Dedifferentiated amniotic fluid mesenchymal stem cell (primary cell): ENCODE measurements around the gene GPN3.
"Not testable (repeated sequence)": the region's sequence is repeated elsewhere in the genome, so short reads cannot be mapped to it uniquely, and the experiment has no call there.

Source experiments
- DNase-seq: peaks from one replicate; pipeline ENCODE4 v3.0.0-alpha.2; 2016; ENCODE audit errors: extremely low spot score

The GPN3 gene

DNA sequence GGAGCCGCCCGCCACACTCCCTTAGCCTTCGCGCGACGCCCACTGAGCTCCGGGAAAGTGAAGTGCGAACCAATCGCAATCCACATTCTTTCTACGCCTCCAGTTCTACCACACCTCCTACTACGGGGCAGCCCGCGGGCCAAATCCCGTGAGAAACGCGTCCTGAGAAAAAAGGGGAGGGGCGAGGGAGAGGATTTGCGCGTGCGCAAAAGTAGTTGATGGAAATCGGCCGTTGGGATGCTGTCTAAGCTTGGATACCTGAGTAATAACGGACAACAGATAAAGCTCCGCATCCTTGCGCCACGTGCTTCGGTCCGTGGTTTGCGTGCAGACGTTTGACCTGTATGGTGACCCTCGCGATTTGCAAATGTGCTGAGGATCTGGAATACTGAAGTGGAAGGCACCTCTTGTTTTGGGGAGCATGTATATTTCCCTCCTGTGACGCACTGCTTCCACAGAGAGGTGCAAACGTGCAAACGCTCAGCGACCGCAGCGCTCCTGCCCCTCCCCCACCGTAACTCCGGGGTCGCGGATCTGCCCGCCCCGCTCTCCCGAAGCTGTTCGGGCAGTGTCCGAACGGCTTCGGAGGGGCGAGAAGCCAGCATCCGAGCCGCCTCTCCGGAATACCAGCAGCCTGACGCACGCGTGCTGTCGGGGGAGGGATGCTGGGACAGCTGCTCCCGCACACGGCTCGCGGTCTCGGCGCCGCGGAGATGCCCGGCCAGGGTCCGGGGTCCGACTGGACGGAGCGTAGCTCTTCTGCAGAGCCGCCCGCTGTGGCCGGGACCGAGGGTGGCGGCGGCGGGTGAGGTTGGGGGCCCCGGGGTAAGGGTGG lies at the start of gene GPN3, which contains the start of gene FAM216A:
TSS of gene GPN3 (minus strand) at position 44 of the 835 bp plus-strand sequence. CDS start 54 bp downstream, outside the sequence.
TSS of gene FAM216A (plus strand) at position 632 of the 835 bp plus-strand sequence. CDS start at position 663, 31 bp downstream.
- DNase-seq: peak; percentile 99

- DNase-seq: no peak
These were observed 48.9 kb upstream of the GPN3 start for GRCh38 chr12:110516995-110517394.

DNA sequence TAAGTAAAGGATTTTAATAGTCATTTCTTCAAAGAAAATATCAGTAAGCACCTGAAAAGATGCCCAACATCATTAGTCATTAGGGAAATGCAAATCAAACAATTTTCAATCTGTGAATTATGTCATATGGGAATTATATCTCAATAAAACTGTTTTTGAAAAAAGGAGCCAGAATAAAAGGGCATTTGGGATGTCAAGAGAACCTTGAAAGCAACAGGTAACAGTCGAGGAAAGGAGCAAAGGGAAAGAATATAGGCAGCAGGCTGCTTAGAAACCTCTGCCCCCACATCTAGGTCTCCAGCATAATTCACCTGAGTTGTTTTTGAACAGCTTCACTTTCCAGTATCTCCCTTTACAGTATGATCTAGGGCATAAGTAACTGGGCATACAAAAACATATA lies 46.3 kb upstream of the GPN3 start:
- DNase-seq: no peak

- DNase-seq: no peak
These were observed 45.8 kb upstream of the GPN3 start for GRCh38 chr12:110513842-110514241.

DNA sequence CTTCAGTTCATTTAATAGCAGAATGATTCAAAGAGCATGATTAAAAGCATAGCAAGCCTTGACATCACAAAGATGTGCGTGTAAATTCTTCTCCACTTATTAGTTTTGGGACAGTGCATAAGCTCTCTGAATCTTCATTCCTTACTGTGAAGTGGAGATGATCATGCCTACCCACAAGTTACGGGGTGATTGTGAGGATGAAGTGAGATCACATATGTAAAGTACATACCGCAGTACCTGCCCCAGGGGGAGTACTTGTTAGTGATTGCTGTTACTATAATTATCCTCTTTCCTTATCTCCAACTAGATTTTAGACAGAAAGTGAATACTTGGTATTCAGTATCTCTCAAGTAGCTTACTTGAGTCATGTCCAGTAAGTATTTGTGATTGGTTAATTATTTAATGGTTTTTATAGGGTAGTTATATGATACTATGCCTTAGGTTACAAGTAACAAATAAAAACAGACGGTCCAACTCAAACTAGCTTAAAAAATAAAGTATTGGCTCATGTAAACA lies 40.1 kb upstream of the GPN3 start:
- no peak for DNase-seq

GRCh38 chr12:110505332-110505731 lies 37.3 kb upstream of the GPN3 start:
- no peak for DNase-seq

GRCh38 chr12:110503432-110503831 lies 35.4 kb upstream of the GPN3 start:
- DNase-seq: no peak

- DNase-seq: peak; percentile 96
These were observed 34.0 kb upstream of the GPN3 start, which contains the start of the genes RAD9B and VPS29 for GRCh38 chr12:110501752-110502738. Gene RAD9B (plus strand): TSS chr12:110502331. CDS start chr12:110502338, 7 bp downstream. Gene VPS29 (minus strand): TSS chr12:110502111. CDS start chr12:110502051, 60 bp downstream.

- peak; percentile 41 for DNase-seq
These were observed 33.3 kb upstream of the GPN3 start for GRCh38 chr12:110501399-110501751.

DNA sequence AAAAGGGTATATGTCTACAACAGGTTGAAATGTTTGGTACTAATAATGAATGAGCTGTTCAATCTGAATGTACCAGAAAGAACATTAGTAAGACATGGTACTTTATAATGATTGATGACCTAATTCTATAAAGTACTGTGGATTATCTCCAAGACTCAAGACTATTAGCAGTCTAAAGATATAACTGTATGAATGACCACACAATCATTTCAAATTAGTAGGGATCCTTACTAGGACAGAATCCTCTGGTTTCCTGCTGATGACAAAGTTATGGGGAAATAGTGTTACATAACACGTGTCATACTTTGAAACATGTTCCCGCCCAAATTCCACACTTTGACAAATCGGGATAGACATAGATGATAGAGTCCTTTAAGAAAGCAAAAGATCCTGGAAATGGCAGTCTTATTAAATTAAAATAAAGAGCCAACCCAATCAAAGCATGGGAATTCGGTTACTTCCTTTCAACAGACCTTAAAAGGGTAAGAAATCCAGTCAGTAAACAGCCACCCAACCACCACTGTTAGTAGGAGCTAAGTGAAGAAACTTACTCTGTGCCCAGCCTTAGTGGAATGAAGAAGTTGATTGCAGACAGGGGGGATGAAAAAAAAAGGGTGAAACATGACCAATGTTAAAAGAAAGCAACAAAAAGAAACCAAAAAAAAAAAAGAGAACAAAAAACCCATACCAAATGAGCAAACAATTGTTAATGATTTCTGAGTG lies 31.1 kb upstream of the GPN3 start:
- no peak for DNase-seq

- DNase-seq: no peak
These were observed 7.4 kb upstream of the GPN3 start for GRCh38 chr12:110475426-110475825.

GRCh38 chr12:110467847-110468213 lies 227 bp downstream of the GPN3 start:
- DNase-seq: no peak

GRCh38 chr12:110466791-110467190 lies 1.3 kb downstream of the GPN3 start:
- no peak for DNase-seq

DNA sequence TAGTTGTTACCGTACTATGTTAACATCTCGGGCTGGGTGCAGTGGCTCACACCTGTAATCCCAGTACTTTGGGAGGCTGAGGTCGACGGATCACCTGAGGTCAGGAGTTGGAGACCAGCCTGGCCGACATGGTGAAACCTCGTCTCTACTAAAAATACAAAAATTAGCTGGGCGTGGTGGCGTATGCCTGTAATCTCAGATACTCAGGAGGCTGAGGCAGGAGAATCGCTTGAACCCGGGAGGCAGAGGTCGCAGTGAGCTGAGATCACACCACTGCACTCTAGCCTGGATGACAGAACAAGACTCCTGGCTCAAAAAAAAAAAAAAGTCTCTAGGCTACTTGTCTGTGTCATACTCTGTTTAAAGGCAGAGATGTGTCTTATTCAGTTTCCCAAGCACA lies 2.3 kb downstream of the GPN3 start:
- DNase-seq: not testable (repeated sequence)

DNA sequence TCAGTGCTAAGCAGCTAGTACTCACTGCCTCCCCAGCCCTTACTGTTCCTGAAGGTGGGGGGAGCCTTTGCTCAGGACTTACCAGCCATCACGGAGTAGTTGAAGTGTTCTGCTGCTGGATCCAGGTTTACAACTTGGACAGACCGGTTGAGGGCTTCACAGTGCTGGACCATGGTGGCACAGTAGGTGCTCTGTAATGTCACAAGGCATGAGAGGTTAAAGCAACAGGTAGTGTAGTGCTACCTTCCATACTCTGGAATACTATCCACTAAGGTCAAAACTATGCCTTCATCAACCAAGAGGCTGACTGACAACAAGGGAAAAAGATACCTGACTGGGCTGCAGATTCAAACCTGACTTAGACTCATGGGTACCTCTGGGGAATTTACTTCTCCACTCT lies 3.0 kb downstream of the GPN3 start:
- no peak for DNase-seq

DNA sequence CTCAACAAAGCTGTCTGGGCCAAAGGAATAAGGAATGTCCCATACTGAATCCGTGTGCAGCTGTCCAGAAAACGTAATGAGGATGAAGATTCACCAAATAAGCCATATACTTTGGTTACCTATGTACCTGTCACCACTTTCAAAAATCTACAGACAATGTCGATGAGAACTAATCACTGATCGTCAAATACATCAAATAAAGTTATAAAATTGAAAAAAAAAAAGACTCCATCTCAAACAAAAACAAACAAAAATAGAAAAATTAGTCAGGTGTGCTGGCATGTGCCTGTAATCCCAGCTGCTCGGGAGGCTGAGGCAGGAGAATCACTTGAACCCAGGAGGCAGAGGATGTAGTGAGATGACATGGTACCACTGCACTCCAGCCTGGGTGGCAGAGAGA lies 6.9 kb downstream of the GPN3 start:
- DNase-seq: not testable (repeated sequence)

DNA sequence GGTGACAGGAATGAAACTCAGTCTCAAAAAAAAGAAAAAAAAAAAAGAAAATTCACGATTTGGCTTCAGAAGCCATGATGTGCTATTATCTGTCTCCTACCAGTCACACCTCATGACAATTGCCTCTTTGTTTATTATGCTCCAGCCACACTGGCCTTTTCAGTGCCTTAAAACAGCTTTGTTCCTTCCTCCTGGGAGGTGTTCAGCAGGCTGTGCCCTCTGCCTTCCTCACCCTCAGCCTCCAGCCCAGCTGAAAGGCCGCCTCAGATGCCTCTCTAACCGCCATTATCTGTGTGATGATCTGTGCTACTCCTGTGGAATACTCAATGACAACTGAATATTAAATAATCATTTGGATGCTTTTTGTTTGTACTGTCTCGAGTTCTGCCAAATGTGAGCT lies 9.3 kb downstream of the GPN3 start:
- DNase-seq: no peak

- no peak for DNase-seq
These were observed 14.3 kb downstream of the GPN3 start for GRCh38 chr12:110453569-110454296.

DNA sequence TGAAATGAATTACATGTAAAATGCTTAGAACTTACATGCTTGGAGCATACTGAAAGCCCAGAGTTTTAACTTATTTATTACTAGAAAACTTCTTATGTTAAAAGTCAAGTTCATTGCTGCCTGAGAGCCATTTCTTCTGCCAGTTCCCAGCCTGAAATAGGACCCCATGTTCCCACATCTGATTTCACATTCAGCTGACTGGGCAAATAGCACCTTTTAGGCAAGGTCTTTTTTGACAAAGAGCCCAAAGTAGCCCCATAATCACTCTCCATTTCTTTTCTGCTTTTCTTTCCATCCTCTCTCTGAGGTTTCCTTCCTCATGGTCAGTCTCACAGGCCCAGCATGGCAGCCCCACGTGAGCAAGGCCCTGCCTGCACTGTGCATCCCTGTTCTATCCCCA lies 16.8 kb downstream of the GPN3 start:
- DNase-seq: no peak

DNA sequence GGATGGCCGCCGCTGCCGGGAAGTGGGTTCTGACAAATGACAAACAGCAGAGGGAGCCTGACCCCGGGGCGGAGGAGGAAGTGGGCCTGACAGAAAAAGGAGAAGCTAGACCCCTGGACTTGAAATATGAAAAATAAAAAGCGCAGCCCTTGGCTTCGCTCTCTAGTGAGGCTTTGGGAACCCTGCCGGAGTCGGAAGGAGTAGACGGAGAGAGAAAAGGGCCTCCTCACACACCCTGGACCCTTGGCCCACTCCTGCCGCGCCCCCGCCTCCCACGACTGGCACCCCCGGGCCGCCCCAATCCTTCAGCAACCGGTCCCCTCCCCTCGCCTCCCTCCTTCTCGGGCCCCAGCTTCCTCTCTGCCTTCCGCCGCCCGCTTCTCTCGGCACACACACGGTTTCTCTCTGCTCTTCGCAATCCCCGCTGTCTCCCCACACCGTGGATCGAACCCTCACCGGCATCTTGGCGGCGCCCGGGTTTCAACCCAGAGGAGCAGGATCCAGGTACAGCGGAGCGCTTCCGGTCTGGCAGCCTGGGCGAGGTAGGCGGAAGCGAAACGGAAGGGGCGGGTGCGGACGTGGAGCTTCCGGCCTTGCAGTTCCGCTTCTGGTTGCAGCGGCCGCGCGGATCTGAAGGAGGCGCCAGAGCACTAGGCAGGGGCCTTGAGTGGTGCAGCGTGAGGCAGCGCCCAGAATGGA lies 18.1 kb downstream of the GPN3 start, which contains the start of gene ARPC3:
TSS of gene ARPC3 (minus strand) at position 539 of the 699 bp plus-strand sequence. CDS start at position 462, 77 bp downstream.
- peak; percentile 96 for DNase-seq
